Spleen (tissue), 11 donors: ENCODE measurements around the gene DPP3. TPM values are rescaled to one million over a fixed set of nuclear protein-coding genes. Genes with fewer than 3 reads are reported as not detected.

Experiments used
- DNase-seq: peaks from one replicate; pipeline ENCODE4 v3.0.0-alpha.2; 2020
- H3K27ac ChIP-seq, 8 donors: fragments of 200-600 bp; sonication (generic) in 7 of 8; 1 replicate in 4 of 8; 2 replicates in 4 of 8; pipeline versions ENCODE4 v1.5.0 to v1.8.0; 2016 to 2021; ENCODE audit warnings: inconsistent platforms in 4 of 8, mild to moderate bottlenecking in 4 of 8, moderate library complexity in 1 of 8
- H3K27me3 ChIP-seq, 7 donors: fragments of 200-600 bp; sonication (generic) in 6 of 7; replicated peaks in 1 of 7; 1 replicate in 4 of 7; 2 replicates in 3 of 7; pipeline versions ENCODE4 v1.5.0 to v1.8.0; 2016 to 2021; ENCODE audit warnings: inconsistent platforms in 3 of 7, mild to moderate bottlenecking in 1 of 7
- H3K36me3 ChIP-seq, 6 donors: fragments of 200-600 bp; sonication (generic) in 5 of 6; 1 replicate in 4 of 6; 2 replicates in 2 of 6; pipeline versions ENCODE4 v1.5.0 to v1.8.0; 2016 to 2021; ENCODE audit warnings: inconsistent platforms in 2 of 6
- H3K4me1 ChIP-seq, 6 donors: fragments of 200-600 bp; sonication (generic) in 5 of 6; 1 replicate in 3 of 6; 2 replicates in 3 of 6; pipeline versions ENCODE4 v1.5.0 to v1.8.0; 2016 to 2021; ENCODE audit warnings: inconsistent platforms in 3 of 6
- H3K4me3 ChIP-seq, 8 donors: fragments of 200-600 bp; sonication (generic) in 7 of 8; 1 replicate in 4 of 8; 2 replicates in 4 of 8; pipeline versions ENCODE4 v1.5.0 to v1.8.0; 2016 to 2021; ENCODE audit warnings: inconsistent platforms in 4 of 8, mild to moderate bottlenecking in 4 of 8, moderate library complexity in 2 of 8
- H3K9me3 ChIP-seq, 8 donors: fragments of 200-600 bp; sonication (generic) in 7 of 8; 1 replicate in 4 of 8; 2 replicates in 4 of 8; pipeline versions ENCODE4 v1.5.0 to v1.8.0; 2016 to 2021; ENCODE audit warnings: inconsistent platforms in 4 of 8
- CTCF ChIP-seq, 11 experiments: fragments of 200-600 bp in 7 of 11; fragments of 450-650 bp in 4 of 11; sonication (generic) in 4 of 11; IDR thresholded peaks in 8 of 11; conservative IDR thresholded peaks in 3 of 11; 1 replicate in 7 of 11; 2 replicates in 4 of 11; pipeline versions ENCODE4 v1.4.0 to v1.8.0; 2016 to 2021; ENCODE audit warnings: antibody characterized with exemption in 11 of 11, inconsistent platforms in 4 of 11, mild to moderate bottlenecking in 1 of 11
- POLR2A ChIP-seq, 3 donors: fragments of 450-650 bp; IDR thresholded peaks; one replicate each; pipeline ENCODE4 v1.5.1; 2017; ENCODE audit warnings: antibody characterized with exemption in 3 of 3, mild to moderate bottlenecking in 1 of 3
- POLR2AphosphoS5 ChIP-seq, 3 donors: sonication (generic); formaldehyde crosslinking; IDR thresholded peaks; one replicate each; pipeline ENCODE4 v1.5.1; 2017; ENCODE audit warnings: antibody characterized with exemption in 3 of 3
- WGBS, 5 donors: extraction: QIAGEN DNeasy Blood & Tissue Kit in 3 of 5; methylation state at CpG; one replicate each; pipeline versions ENCODE4 v1.1.5 to v1.1.7; 2013 to 2018; 5-methylcytosine and 5-hydroxymethylcytosine counted together
- intact Hi-C: fragments of 100-400 bp; cut with DNase I; formaldehyde crosslinking; loops from one replicate; pipeline ENCODE4 v1.15.0; 2023; ENCODE audit warnings: low total_unique reads
- polyA plus RNA-seq, 3 donors: library from polyadenylated mRNA; stranded (reverse); fragments of 200-250 nt; gene quantifications; one replicate each; pipeline ENCODE4 v1.2.1, GENCODE V29; 2013
- total RNA-seq, 7 donors: library from RNA; depleted of rRNA in 3 of 7; stranded (reverse); fragments of >200 nt in 3 of 7; fragmentation: NEBNext Ultra II Directional in 4 of 7; extraction: Animal tissue kit (Norgen Biotek cat#: 25700) in 4 of 7; gene quantifications; one replicate each; pipeline versions ENCODE4 v1.1.0 to v1.2.1, GENCODE V29; 2016 to 2021
- donor health status: healthy with polysubstance abuse.
- donor health status: DM: no; HTN: no; CAD: no; lungs with moderate emphysema.
- donor health status: DM: no; HTN: no; CAD: no.
- donor health status: Bipolar disorder and iron deficiency.
- donor health status: healthy.
- donor health status: DM: no; HTN: no; CAD: no.
- donor health status: DM: yes; HTN: yes; CAD: no.

The DPP3 gene
- total and polyA plus RNA-seq, 10 donors: 17.9 to 35.5 (median 23.7) TPM

- H3K9me3 ChIP-seq: no peaks in the 10 kb centered on the region
- no peaks in the 10 kb centered on the region for H3K27me3 ChIP-seq
- 68 to 89% (median 76%) methylated on average over 3 of the region's 3 CpGs for WGBS, 5 donors
- intact Hi-C loops: no loop called here
- TF ChIP-seq POLR2A (IDR thresholded peaks at IDR 0.05) (no peak), POLR2AphosphoS5 (IDR thresholded peaks at IDR 0.05) (no peak), CTCF (IDR thresholded peaks at IDR 0.05 in 8 of 11, conservative IDR thresholded peaks at IDR 0.05 in 3 of 11) (no peak)
- peaks cover 10 to 49% (median 38%) of the 10 kb centered on the region in 6 donors for H3K4me1 ChIP-seq
- peaks cover 0 to 36% (median 8%) of the 10 kb centered on the region in 6 donors for H3K36me3 ChIP-seq
- peak overlapping the region in 4 of 8 donors; percentile 6 to 13 (median 10) for H3K27ac ChIP-seq
- no peak for DNase-seq
- H3K4me3 ChIP-seq: no peak overlapping the region
Observed at GRCh38 chr11:66470015-66470414, 10.2 kb upstream of the DPP3 start.

DNA sequence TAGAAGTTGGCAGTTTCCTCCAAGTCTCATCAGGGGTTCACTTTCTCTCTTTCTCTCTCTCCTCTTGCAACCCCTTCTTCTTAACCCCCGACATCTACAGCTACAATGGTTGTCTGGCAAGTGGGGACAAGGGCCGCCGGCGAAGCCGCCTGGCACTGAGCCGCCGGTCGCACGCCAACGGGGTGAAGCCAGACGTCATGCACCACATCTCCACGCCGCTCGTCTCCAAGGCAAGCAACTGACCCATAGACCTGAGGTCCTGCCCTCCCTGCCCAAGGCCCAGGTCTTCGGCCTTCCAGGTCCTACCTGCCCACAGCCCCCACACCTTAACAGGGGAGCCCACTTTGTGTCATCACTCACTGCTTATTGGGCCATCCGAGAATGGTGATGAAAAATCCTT is 9.1 kb upstream of the DPP3 start:
- H3K27ac ChIP-seq: no peak overlapping the region
- TF ChIP-seq POLR2A (IDR thresholded peaks at IDR 0.05) (no peak), CTCF (IDR thresholded peaks at IDR 0.05 in 8 of 11, conservative IDR thresholded peaks at IDR 0.05 in 3 of 11) (no peak), POLR2AphosphoS5 (IDR thresholded peaks at IDR 0.05) (no peak)
- H3K9me3 ChIP-seq: no peaks in the 10 kb centered on the region
- intact Hi-C loops: no loop called here
- peaks cover 0 to 48% (median 13%) of the 10 kb centered on the region in 6 donors for H3K36me3 ChIP-seq
- peaks cover 10 to 38% (median 28%) of the 10 kb centered on the region in 6 donors for H3K4me1 ChIP-seq
- no peak for DNase-seq
- WGBS, 5 donors: 96 to 98% (median 96%) methylated on average over 16 of the region's 16 CpGs
- H3K27me3 ChIP-seq: no peaks in the 10 kb centered on the region
- no peak overlapping the region for H3K4me3 ChIP-seq

DNA sequence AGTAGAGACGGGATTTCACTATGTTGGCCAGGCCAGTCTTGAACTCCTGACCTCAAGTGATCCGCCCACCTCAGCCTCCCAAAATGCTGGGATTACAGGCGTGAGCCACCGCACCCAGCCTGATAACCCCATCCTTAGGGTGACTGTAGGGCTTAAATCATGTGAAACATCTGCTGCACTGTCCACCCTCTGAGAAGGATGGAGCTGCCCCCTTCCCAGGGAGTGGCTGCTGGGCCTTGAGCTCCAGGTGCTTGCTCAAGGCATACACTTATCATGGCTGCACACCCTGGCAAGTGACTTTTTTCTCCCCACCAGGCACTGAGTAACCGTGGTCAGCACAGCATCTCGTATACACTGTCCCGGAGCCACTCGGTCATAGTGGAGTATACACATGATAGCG is 8.2 kb upstream of the DPP3 start:
- H3K9me3 ChIP-seq: no peaks in the 10 kb centered on the region
- peaks cover 0 to 49% (median 13%) of the 10 kb centered on the region in 6 donors for H3K36me3 ChIP-seq
- no peak overlapping the region for H3K4me3 ChIP-seq
- no peak for DNase-seq
- H3K4me1 ChIP-seq: peaks cover 10 to 34% (median 27%) of the 10 kb centered on the region in 6 donors
- intact Hi-C loops: no loop called here
- no peaks in the 10 kb centered on the region for H3K27me3 ChIP-seq
- TF ChIP-seq POLR2AphosphoS5 (IDR thresholded peaks at IDR 0.05) (no peak), CTCF (IDR thresholded peaks at IDR 0.05 in 8 of 11, conservative IDR thresholded peaks at IDR 0.05 in 3 of 11) (no peak), POLR2A (IDR thresholded peaks at IDR 0.05) (no peak)
- WGBS, 5 donors: 91 to 96% (median 94%) methylated on average over 9 of the region's 9 CpGs
- H3K27ac ChIP-seq: no peak overlapping the region

GRCh38 chr11:66473167-66473566 is 7.1 kb upstream of the DPP3 start:
- Histone ChIP-seq H3K9me3 (no peaks in the 10 kb centered on the region), H3K4me1 (peaks cover 2 to 26% (median 16%) of the 10 kb centered on the region in 6 donors), H3K27ac (no peak overlapping the region), H3K27me3 (no peaks in the 10 kb centered on the region), H3K36me3 (peaks cover 0 to 49% (median 13%) of the 10 kb centered on the region in 6 donors), H3K4me3 (no peak overlapping the region)
- intact Hi-C loops: no loop called here
- 90 to 96% (median 95%) methylated on average over 11 of the region's 11 CpGs for WGBS, 5 donors
- TF ChIP-seq CTCF (IDR thresholded peaks at IDR 0.05 in 8 of 11, conservative IDR thresholded peaks at IDR 0.05 in 3 of 11) (no peak), POLR2AphosphoS5 (IDR thresholded peaks at IDR 0.05) (no peak), POLR2A (IDR thresholded peaks at IDR 0.05) (no peak)
- DNase-seq: no peak
